Measurements from ENCODE around the gene IL2RG. TPM values are rescaled to one million over a fixed set of nuclear protein-coding genes. Genes with fewer than 3 reads are reported as not detected.

Gene IL2RG
- total and polyA plus RNA-seq, 12 donors: 0.22 to 7.0 (median 3.5) TPM

DNA sequence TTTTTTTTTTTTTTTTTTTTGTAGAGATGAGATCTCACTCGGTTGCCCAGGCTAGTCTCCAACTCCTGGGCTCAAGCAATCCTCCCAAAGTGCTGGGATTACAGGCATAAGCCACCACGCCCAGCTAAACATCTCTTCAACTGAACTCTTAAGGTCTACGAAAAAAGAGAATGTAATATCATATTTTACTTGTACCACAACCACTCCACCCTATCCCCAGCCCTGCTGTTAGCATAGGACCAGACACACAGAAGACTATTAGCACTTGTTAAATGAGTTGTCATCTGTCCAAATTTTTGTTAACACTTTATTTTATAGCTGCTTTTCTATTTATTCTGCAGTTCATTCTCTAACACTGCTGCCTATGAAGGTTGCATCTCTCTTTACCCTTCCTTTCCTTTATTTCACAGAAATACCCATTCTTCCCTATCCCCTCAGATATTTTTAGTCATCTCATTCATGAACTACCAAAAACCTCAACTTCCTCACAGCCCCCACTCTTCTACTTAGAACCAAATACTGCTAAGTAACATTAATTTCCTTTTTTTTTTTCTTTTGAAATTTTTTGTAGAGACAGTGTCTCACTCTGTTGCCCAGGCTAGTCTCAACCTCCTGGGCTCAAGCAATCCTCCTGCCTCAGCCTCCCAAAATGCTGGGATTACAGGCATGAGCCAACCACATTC, 53.4 kb downstream of the IL2RG start:
- intact Hi-C loops (cut with DNase I): no loop called here
- WGBS, 4 donors: 66 to 100% (median 80%) methylated on average over 3 of the region's 3 CpGs
- no peaks in the 10 kb centered on the region for H3K4me1 ChIP-seq (replicated peaks in 1 of 2)
- H3K27ac ChIP-seq: no peak overlapping the region
- H3K36me3 ChIP-seq (replicated peaks in 1 of 2): peaks cover 0 to 11% of the 10 kb centered on the region in 2 donors
- no peak overlapping the region for H3K4me3 ChIP-seq
- peaks cover 3% of the 10 kb centered on the region for H3K27me3 ChIP-seq
- DNase-seq: no peak
- TF ChIP-seq, protein P1, sequence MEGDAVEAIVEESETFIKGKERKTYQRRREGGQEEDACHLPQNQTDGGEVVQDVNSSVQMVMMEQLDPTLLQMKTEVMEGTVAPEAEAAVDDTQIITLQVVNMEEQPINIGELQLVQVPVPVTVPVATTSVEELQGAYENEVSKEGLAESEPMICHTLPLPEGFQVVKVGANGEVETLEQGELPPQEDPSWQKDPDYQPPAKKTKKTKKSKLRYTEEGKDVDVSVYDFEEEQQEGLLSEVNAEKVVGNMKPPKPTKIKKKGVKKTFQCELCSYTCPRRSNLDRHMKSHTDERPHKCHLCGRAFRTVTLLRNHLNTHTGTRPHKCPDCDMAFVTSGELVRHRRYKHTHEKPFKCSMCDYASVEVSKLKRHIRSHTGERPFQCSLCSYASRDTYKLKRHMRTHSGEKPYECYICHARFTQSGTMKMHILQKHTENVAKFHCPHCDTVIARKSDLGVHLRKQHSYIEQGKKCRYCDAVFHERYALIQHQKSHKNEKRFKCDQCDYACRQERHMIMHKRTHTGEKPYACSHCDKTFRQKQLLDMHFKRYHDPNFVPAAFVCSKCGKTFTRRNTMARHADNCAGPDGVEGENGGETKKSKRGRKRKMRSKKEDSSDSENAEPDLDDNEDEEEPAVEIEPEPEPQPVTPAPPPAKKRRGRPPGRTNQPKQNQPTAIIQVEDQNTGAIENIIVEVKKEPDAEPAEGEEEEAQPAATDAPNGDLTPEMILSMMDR (IDR thresholded peaks at IDR 0.05): no peak
- TF ChIP-seq POLR2A (IDR thresholded peaks at IDR 0.05): no peak
- H3K9me3 ChIP-seq (replicated peaks in 1 of 3): no peaks in the 10 kb centered on the region

Small RNA genes within 50 kb of the gene (small RNA-seq; reads per million reads assigned to genes)
- gene CXorf65: 0 reads per million in 2 donors

Other genes with a start within 250 kb of the IL2RG start
- gene TEX11, start 202.9 kb downstream of the IL2RG start, total RNA-seq: not detected
- gene TEX11, start 202.9 kb downstream of the IL2RG start, polyA plus RNA-seq: under 1 TPM in 1 of 3 donors, not detected in 2; 0.13 TPM
- under 1 TPM in 2 of 9 donors, not detected in 7; 0.11 to 0.28 TPM for gene SLC7A3, start 180.5 kb downstream of the IL2RG start, total RNA-seq
- not detected for gene SLC7A3, start 180.5 kb downstream of the IL2RG start, polyA plus RNA-seq
- 100 to 1,000 TPM in 1 of 9 donors, 10 to 100 TPM in 8; 68.0 to 101 (median 81.0) TPM for gene SNX12, start 43.2 kb downstream of the IL2RG start, total RNA-seq
- 10 to 100 TPM; 25.4 to 75.8 (median 42.3) TPM for gene SNX12, start 43.2 kb downstream of the IL2RG start, polyA plus RNA-seq
- gene FOXO4, start 15.7 kb downstream of the IL2RG start, total RNA-seq: 100 to 1,000 TPM in 5 of 9 donors, 10 to 100 TPM in 4; 61.3 to 191 (median 101) TPM
- 10 to 100 TPM; 14.3 to 47.7 (median 34.2) TPM for gene FOXO4, start 15.7 kb downstream of the IL2RG start, polyA plus RNA-seq
- gene CXorf65, start 4.8 kb downstream of the IL2RG start, total RNA-seq: not detected
- under 1 TPM in 1 of 3 donors, not detected in 2; 0.51 TPM for gene CXorf65, start 4.8 kb downstream of the IL2RG start, polyA plus RNA-seq
- gene MED12, start 7.0 kb upstream of the IL2RG start, total RNA-seq: 100 to 1,000 TPM in 2 of 9 donors, 10 to 100 TPM in 7; 39.0 to 107 (median 90.6) TPM
- 10 to 100 TPM; 34.0 to 49.3 (median 44.3) TPM for gene MED12, start 7.0 kb upstream of the IL2RG start, polyA plus RNA-seq
- 10 to 100 TPM; 10.3 to 51.6 (median 24.9) TPM for gene NLGN3, start 33.3 kb upstream of the IL2RG start, total RNA-seq
- gene NLGN3, start 33.3 kb upstream of the IL2RG start, polyA plus RNA-seq: 10 to 100 TPM in 2 of 3 donors, 1 to 10 TPM in 1; 8.9 to 15.7 (median 10.6) TPM
- under 1 TPM in 1 of 9 donors, not detected in 8; 0.18 TPM for gene GJB1, start 111.6 kb upstream of the IL2RG start, total RNA-seq
- not detected for gene GJB1, start 111.6 kb upstream of the IL2RG start, polyA plus RNA-seq
- 10 to 100 TPM; 31.3 to 77.3 (median 46.5) TPM for gene ZMYM3, start 142.6 kb upstream of the IL2RG start, total RNA-seq
- 10 to 100 TPM; 23.0 to 36.1 (median 28.8) TPM for gene ZMYM3, start 142.6 kb upstream of the IL2RG start, polyA plus RNA-seq
- 100 to 1,000 TPM; 267 to 524 (median 324) TPM for gene NONO, start 172.1 kb upstream of the IL2RG start, total RNA-seq
- 100 to 1,000 TPM; 140 to 492 (median 170) TPM for gene NONO, start 172.1 kb upstream of the IL2RG start, polyA plus RNA-seq
- gene ITGB1BP2, start 190.2 kb upstream of the IL2RG start, total RNA-seq: 1 to 10 TPM in 3 of 9 donors, under 1 TPM in 5, not detected in 1; 0.18 to 3.2 (median 0.81) TPM
- 1 to 10 TPM in 2 of 3 donors, under 1 TPM in 1; 0.31 to 1.6 (median 1.5) TPM for gene ITGB1BP2, start 190.2 kb upstream of the IL2RG start, polyA plus RNA-seq

All from adrenal gland (tissue), 12 donors.